NCI-H82 treated with DMSO at 0.1 percent for 48 hours (cell line): Measurements from ENCODE around the gene COL9A1.

Experiments
- DNase-seq: peaks from one replicate; lab custom pipeline; 2025; ENCODE audit not compliant: unreplicated experiment; lab: John Stamatoyannopoulos, UW

Gene COL9A1

DNA sequence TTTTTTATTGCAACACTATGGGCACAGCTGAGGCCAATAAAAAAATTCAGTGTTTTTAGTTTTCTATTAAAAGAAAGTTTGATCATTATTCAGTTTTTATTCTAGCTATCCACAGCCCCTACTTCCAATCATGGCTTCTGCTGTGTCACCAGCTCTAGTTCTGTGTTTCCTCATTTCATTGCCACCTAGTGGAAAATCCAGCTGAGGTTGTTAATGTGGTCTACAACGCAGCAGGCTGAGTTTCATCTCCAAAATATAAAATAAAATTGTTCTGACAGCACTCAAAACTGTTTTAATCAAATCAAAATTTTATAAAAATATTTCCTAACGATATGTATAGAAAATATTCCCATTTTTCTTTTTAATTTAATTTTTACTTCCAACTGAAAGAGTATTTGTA is 13.6 kb downstream of the COL9A1 start:
- DNase-seq, result no peak

DNA sequence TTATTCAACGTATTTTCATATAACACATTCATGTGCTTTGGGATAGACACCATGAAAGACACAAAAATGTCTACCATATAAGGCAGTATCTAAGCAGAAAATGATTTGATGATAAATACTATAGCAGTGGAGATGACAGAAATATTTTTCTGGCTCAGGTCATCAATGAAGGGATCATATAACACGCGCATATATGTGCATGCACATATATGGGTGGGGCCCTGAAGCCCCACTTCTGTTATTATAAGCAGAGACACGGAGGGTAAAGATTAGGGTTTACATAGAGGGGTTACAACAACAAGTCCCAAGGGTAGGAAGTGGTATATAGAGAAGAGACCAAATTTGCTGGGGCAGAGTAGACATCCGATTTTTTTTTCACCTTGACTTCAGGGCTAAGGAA is 16.0 kb downstream of the COL9A1 start:
- no peak for DNase-seq

DNA sequence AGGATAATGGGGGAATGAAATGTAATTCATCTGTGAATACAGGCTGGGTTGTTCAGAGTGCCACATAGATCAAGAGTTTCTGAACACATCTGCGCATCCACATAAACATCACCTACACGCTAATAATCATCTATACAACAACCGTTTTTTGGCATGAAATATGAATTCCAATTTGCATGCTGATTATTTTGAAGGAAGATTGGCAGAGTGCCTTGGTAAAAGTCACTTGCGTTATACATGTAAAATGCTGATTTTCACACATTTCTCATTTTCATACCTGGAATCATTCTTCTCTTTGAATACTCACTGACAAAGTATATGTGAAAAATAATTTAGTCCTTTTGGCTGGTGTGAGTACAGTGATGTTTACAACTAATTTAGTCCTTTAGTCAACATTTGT is 17.7 kb downstream of the COL9A1 start:
- no peak for DNase-seq

DNA sequence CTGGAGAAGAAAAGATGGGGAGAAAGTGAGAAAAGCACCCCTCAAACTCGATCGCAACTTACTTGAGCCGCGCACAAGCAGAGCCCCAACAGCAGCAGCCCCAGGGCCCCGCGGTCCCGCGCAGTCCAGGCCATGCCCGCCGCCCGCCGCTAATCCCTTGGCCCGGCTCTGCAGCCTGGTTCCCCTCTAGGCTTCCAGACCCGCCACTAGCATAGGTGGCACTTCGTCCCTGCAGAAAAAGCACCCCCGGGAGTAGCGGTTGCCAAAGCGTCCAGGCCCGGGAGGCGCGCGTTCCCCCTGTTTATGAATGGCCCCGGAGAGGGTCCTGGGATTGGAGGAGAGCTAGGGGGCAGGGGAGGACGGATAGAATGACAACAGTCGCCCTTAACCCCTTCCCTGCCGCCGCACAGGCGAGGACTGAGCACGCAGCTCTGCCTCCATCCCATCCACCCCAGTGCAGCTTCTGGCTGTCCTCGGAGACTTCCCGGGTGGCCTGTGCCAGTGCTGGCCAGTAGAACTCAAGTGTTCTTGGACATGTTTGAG is 19.9 kb downstream of the COL9A1 start:
- no peak for DNase-seq

DNA sequence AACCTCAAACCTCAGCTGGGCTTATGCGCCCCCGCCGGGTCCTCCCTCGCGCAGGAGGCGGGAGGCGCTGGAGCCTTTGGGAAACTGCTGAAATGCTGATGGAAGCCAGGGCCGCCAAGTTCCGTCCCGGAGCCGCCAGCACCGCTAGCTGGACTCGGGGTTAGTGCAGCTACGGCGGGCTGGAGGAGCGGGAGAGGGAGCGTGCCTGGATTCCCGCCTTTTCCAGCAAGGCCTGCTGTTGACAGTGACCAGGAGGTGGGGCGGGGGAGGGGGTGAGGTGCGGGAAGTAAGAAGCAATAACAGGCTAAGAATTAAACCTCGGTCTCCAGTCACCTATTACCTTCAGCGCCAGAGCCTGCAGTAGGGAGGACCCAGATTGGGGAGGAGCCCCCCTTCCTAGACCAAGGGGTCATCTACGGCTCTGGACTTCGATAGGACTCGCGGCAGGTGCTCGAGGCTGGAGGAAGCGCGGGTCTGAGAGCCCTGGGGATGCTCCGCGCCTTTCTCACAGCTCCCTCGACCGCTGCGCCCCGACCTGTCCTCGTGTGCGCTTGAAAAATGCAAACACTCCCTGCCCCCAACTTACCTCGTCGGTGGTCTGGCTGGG is 20.5 kb downstream of the COL9A1 start:
- no peak for DNase-seq

DNA sequence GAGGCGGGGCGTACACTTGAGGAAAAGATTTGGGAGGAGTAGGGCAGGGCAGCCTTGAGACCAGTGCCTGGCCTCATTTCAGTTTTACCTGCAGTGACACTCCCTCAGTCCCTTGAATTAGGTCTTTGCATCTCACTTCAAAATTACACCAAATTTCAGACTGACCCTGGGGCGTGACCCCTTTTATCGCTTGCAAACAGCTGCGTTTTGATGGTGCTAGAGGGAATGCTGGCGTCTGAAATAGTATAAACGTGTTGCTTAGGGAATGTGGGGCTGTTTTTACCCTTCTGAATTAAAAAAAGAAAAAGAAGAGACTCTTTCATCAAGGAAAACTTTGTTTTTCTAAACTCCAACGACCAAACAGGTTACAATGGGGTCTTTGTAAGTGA is 21.0 kb downstream of the COL9A1 start:
- no peak for DNase-seq

DNA sequence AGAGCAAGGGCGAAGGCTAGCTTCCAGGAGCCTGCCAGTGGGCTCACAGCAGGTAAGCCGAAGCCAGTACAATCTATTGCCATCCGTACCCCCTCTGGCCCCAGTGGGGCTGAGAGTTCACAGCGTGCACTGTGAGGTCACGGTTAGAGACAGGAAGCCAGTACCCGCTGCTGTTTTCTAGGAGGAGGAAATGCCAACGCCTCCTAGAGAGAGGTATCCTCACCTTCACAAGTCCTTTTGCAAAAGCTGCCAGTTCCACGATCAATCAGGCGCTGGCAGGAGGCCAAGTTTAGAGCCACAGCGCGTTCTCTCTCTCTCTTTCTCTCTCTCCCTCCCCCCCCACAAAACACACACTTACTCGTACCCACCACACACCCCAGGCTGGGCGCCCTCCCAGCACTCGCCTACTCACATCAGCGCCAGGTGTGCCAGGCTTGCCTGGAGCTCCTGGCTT is 22.5 kb downstream of the COL9A1 start:
- no peak for DNase-seq

DNA sequence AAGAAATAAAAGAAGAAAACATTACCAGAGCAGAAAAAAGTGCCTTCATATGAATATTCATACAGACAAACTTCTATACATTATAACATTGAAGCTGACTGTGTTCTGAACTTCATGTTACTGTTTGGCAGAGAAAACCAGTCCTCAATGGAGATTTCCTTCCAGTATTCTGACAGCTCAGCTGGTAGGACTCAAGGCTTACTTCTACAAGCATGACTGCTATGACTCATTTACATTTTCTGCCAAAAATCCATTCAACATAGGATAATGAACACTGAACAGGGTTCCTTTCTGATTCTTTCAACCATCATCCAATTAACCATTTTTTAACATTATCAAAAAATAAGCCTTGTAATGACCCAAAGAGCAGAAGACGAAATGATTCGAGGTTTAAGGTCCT is 25.4 kb downstream of the COL9A1 start:
- DNase-seq, result no peak

DNA sequence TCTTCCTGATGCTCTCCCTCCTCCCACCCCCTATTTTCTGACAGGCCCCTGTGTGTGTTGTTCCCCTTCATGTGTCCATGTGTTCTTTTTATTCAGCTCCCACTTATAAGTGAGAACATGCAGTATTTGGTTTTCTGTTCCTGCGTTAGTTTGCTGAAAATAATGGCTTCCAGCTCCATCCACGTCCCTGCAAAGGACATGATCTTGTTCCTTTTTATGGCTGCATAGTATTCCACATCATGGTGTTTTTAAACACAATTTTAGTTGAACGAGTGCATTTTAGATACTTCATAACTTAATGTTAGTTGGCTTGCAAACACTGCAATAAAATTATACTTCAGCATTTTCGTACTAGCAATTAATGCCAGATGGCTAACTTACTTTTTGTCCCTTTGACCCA is 28.5 kb downstream of the COL9A1 start:
- no peak for DNase-seq

DNA sequence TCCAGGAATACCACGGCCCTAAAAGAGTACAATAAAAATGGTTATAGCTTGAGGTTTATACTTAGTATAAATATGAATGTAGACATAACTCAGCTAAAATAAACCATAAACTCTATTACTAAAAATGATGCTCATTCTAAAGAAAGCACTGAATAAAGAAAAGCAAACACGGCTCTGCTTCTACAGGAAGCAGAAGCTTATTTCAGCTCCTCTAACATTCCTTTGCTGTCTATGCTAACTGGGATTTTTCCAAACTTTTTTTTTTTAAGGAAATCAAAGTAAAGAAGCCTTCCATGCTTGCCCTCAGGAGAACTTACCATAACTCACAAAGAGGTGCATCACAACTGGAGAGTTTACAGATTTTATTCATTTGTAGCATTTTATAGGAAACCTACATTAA is 30.8 kb downstream of the COL9A1 start:
- DNase-seq, result no peak

DNA sequence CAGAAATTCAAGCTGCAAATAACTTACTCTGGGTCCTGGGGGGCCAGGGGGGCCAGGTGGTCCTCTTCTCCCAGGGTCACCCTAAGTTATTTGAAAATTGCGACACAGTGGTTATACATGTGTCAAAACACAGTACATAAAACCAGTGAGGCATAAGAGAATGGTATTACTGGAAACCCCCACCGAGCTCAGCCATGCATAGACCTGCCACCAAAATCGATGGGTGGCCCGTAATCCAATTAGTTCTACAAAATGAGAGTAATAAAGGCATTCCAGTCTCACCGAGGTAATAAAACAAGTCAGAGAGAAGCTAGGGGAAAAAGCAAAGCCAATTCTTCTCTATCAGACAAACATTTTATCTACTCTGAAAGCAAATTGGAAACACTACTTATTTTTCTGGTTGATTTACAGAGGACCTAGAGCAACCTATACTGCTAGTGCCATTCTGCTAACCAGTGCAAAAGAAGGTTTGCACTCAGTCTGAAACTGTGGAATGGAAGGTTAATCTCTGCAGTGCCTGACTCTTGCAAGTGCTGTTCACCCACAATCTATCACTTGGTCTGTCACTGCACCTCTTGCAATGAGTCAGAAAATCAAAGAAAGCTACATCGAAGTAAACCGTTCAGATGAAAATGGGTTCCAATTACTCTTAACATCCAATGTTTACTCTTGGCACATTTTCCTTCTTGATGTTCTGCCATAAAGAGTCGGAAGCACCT is 32.4 kb downstream of the COL9A1 start:
- DNase-seq, result no peak

DNA sequence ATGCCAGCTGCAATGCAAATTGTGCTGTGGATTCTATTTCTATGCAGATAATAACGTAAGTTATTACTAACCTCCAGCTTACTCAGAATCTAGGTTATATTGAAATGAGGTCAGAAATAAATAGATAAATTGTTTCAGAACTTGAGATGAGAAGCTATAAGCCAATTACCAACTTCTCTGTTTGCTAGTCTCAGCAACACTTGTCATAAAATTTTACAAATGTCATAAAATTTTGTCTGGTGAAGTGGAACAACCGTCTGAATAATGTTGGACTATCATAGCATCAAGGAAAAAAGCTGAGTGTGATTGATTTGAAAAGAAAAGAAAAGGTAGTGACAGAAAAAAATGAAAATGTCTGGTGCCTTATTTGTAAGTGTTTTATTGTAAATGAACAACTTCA is 36.7 kb downstream of the COL9A1 start:
- DNase-seq, result no peak

DNA sequence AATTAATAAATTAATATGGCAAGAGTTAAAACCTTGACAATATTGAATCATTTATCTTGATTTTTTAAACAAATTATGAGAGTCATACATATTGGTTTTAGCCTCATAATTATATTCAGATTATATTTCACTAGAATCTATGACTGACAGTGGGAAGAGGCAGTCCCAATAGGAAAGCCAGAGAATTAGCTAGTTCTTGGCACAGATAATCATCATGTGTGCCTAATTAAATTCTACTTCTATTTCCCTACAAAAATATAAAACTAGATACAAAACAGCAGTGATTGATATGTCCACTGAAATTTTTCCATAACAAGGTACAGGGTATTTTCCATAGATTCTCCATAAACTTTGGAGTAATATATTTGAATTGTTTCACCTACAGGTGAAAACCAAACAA is 38.6 kb downstream of the COL9A1 start:
- DNase-seq, result no peak

DNA sequence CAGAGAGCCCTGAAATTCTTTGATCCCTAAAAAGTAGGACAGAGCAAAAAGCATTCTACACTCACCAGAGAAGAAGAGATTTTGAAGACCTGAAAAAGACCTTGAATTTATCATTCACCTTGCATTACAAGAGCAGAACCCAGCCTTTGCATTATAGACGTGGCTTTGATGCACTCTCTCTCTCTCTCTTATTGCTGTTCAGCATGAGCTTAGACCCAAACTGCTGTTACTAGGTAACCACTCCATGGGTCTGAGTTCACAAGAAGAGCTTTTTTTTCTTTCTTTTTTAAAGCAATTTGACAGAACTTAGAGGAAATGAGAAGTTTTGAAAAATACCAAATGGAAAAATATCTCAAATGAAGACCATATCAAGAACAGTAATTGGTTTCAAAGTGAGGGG is 44.4 kb downstream of the COL9A1 start:
- DNase-seq, result no peak

DNA sequence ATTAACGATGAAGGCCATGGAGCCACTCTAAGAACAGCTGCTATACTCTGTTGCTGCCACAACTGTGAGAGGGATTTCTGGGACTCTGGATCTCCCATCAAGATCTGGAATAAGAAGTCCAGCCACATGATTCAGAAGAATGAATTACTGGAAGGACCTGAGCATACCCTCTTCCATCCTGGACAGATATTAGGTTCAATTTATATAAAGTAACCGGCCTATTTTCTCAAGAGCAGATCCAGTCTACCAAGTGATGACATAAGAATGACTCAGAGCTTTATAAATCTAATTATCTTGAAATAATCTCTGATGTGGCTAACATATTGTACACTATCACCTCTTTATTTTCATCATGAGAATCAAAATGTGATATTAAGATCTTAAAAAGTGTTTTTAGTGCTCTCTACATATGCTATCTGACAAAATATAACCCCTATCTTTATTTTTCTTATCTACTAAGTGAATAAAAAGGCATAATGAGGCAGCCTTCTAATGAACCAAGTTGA is 45.1 kb downstream of the COL9A1 start:
- DNase-seq, result no peak

DNA sequence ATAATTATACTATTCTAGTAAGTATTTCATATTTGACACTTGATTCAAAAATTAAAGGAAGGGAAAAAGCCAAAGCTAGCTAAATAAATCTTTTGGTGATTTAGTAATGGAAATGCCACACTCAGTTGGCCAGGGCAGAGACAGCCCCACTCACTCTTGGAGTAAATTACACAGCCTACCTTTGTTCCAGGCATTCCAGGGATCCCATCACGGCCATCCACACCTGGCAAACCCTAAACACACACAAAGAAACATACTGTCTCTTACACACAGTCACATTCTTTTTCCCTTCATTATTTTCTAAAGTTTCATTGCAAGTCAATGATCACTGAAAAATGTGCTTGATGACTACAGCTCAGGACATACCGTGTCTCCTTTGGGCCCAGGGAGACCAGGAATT is 48.1 kb downstream of the COL9A1 start:
- no peak for DNase-seq

DNA sequence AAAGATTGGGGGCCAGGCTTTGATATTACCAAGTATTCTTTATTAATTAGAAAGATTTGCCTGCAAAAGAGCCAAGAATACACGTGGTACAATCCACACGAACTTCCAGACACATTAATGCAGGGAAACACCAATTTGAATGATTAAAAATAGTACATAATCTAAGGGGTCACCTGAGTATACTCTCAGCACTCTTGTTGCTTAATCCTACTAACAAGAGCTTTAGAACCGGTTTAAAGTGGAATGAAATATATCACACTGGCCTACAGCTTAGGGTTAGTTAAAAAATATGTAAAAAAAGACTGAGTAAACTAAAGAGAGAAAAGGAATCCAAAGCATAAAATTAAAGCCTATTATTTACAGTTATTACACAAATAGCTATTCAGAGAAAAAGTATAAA is 49.0 kb downstream of the COL9A1 start:
- peak; percentile 34 for DNase-seq

DNA sequence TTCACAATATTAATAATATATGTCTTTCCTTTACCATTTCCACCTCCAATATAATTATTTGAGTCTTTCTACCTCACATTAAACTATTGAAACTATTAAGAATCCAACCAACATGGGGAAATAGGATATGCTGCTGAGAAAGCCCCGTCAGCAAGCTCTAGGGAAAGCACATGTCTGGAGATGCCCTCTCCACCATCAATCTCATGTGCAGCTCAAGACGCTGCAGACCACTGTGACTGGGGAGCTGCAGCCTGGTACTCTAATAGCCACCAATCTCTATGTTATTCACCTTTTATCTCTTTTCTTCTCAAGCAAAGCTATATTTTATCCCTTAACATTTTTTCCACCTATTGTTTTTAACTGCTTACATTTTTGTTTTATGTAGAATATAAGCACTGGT is 50.3 kb downstream of the COL9A1 start:
- DNase-seq, result no peak

DNA sequence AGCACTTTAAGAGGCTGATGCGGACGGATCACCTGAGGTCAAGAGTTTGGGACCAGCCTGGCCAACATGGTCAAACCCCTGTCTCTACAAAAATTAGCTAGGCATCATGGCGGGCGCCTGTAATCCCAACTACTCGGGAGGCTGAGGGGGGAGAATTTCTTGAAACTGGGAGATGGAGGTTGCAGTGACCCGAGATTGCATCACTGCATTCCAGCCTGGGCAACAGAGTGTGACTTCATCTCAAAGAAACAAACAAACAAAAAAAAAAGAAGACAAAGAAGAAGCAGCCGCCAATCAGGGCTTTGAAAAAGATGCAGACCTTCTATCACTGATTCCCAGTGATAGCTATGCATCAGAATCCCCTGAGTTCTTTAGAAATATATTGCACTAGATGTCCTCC is 56.8 kb downstream of the COL9A1 start:
- DNase-seq, result no peak

DNA sequence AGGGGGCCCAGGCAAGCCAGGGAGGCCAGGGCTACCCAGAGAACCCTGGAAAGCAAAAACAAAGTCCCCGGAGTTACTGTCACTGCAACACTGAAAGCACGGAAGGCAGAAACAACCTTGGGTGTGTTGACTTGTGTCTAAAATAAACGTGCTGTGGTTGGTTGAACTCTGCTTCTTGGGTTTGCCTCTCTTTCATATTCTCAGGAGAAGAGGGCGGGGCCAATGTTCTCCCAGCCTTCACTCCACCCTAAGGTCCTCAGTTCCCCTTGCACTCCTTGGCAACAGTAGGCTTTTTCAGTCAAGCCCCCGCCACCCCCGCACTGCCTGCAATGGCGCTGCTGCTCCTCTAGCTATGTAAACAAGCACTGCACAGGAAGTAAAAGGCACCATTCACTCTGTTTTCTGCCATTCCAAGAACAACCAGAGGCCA is 60.9 kb downstream of the COL9A1 start:
- no peak for DNase-seq

DNA sequence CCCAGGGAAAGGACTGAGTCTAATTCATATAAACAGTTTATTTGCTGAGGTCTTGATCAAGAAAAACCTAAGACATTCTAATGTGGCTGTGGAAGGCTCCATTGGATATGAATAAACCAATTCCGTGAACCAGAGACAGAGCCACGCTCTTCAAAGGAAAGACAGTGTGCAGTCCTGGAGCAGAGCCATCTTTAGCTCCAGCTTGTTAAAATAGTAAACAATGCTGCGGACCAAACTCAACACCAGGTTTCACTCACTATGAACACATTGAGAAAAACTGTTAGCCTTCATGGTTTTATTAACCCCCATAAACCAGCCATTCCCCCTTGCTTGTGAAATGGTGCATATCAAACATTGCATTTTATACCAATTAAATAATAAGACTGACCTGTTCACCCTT is 61.9 kb downstream of the COL9A1 start:
- no peak for DNase-seq

DNA sequence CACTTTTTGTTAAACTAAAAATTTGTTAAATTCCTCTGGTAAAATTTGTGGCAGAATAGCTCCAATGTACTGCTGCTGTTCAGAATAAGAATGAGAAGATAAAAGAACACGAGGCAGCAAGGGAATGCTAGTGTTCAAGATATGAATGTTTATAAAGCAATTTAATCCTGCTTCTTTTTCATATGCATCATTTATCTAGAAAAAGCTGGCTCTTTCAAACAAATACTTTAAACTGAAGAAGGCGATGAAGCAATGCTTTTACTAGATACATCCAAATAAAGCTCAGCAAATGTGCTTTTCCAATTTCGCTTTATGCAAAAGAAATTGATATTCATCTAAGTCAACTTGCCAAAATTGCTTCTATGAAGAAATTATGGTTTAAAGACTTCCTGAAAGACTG is 66.5 kb downstream of the COL9A1 start:
- DNase-seq, result no peak
